GM12864 (cell line): ENCODE data around the gene OLFML1.
A peak's percentile ranks its signal among the peaks of the same experiment; 100 is the strongest.
"Not testable (repeated sequence)": the region's sequence is repeated elsewhere in the genome, so short reads cannot be mapped to it uniquely, and the experiment has no call there.

Source experiments
- DNase-seq: peaks from one replicate; pipeline ENCODE4 v3.0.0-alpha.2; 2011; ENCODE audit warnings: low read depth
- H3K4me3 ChIP-seq: 2 replicates; pipeline ENCODE4 v1.5.1; 2011; ENCODE audit warnings: mild to moderate bottlenecking, low read depth, low read length, control low read depth
- TF ChIP-seq, protein P1 (sequence below): IDR thresholded peaks from 2 replicates; pipeline ENCODE4 v1.5.1; 2011; ENCODE audit warnings: low read depth, mild to moderate bottlenecking, moderate library complexity, low read length, control low read depth, inconsistent platforms; ENCODE audit errors: missing control alignments

OLFML1 gene

DNA sequence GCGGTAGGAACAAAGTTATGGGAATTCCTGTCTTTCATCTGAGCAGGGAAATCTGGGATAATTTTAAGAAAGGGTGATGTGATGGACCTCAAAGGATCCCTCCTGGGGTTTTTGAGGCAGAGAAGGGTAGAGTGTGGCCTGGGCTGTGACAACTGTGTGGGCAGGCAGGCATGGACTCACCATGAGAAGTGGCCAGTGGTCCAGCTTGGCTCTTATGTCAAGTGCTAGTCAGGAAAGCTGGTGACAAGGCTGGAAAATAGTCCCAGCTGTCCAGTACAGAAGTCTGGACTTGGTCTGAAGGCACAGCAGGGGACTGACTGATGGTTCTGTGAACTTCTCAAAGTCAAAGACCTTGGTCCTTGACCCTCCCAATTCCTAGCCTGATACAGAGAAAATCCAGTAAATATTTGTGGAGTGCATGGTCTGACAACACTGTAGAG, 30.2 kb downstream of the OLFML1 start:
- peak overlapping the region; percentile 100 for H3K4me3 ChIP-seq
- no peak for DNase-seq
- TF ChIP-seq, protein P1, sequence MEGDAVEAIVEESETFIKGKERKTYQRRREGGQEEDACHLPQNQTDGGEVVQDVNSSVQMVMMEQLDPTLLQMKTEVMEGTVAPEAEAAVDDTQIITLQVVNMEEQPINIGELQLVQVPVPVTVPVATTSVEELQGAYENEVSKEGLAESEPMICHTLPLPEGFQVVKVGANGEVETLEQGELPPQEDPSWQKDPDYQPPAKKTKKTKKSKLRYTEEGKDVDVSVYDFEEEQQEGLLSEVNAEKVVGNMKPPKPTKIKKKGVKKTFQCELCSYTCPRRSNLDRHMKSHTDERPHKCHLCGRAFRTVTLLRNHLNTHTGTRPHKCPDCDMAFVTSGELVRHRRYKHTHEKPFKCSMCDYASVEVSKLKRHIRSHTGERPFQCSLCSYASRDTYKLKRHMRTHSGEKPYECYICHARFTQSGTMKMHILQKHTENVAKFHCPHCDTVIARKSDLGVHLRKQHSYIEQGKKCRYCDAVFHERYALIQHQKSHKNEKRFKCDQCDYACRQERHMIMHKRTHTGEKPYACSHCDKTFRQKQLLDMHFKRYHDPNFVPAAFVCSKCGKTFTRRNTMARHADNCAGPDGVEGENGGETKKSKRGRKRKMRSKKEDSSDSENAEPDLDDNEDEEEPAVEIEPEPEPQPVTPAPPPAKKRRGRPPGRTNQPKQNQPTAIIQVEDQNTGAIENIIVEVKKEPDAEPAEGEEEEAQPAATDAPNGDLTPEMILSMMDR = no peak

DNA sequence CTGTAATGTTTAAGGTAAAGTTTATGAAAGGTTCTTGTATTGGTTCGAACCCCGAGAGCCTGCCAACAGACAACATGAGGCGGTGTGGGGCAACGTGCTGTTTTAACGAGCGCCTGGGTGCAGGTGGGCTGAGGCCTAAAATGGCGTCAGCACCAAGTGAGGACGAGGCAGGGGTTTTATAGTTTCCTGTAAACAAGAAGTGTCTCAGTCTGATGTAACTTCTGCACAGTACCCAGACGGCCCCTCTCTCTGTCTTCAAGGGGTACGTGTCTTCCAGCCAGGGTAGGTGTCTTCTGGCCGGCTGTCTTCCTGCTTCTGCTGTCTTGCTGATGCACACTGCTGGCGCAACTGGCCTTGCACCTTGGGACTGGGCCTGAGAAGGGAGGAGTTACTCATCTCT, 31.2 kb downstream of the OLFML1 start:
- TF ChIP-seq, protein P1 = no peak
- DNase-seq = no peak
- no peak overlapping the region; the same call in 1 of the 2 replicates for H3K4me3 ChIP-seq

DNA sequence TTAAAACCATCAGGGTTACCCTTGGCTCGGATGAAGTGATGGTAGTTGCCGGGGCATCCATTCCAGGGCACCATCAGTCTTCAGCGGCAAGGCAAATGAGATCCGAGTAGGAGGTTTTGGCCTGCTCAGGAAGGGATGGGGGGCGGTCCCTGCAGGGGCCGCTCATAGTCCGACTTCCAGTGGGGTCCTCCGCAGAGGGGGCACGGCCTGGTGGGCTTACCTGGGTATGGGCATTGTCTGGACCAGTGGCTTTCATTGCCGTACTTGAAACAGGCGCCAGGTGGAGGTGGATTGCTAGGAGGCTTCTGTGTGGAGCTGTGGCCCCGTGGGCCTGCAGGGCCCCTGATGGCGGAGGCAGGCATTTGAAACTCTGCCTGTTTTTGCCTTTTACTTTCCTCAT, 32.4 kb downstream of the OLFML1 start:
- not testable (repeated sequence) for DNase-seq, H3K4me3 ChIP-seq

DNA sequence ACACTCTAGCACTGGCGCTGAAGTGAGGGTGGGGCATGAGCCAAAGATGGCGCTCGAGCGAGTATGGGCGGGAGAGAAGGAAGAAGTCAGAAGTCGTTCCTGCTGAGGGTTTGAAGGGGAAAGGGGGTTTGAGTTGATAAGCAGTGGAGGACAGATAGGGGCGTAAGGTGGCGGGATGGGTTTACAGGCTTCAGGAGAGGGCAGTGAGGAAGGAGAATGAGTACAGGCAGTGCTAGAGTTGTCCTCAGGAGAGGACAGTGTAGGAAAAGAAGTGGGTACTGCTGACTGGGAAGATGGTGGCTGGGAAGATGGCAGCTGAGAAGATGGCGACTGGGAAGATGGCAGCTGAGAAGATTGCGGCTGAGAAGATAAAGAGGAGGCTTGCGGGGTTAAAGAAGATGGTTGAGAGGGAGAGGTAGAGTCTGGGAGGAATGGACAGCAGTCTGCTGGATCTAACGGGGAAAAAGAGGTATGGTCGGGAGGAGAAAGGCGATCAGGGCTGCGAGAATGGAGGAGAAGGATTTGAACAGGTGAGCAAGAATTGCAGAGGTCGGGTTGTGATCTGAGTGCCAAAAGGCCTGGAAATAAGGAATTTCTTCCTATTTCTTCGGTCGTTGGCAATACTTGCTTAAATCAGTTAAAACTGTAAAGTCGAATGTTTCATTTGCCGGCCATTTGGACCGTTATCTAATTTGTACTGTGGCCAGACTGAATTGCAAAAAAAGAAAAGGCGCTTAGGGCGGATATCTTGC, 33.7 kb downstream of the OLFML1 start:
- H3K4me3 ChIP-seq = peak overlapping the region; percentile 68
- DNase-seq = no peak
- TF ChIP-seq, protein P1 = no peak

DNA sequence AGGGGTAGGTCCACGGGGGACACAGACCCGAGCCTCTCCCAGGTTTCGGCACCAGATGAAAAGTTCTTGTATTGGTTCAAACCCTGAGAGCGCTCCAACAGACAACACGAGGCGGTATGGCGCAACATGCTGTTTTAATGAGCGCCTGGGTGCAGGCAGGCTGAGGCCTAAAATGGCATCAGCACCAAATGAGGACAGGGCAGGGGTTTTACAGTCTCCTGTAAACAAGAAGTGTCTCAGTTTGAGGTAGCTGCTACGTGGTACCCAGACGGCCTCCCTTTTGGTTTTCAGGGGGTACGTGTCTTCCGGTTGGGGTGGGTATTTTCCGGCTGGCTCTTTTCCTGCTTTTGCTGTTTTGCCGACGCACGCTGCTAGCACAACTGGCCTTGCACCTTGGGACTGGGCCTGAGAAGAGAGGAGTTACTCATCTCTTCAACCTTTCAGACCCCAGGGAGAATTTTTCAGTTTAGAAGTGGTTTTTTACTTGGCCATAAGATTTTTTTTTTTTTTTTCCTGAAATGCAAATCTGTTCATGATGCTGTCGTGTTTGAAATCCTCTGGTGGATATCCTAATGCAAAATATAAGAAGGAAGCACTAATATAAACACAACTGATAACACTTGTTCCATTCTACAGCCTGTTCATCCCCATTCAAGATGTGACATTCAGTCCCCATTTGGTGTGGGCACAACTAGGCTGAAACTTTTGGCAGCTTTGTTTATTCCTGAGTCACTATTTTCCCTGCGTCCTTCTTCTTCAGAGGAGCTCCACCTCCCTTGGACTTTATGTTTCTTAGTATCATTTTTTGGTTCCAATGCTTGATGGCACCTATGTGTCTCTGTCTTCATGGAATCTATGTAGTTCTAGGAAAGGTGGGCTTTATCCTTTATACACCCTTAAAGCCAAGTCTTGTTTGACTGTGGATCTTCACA, 35.0 kb downstream of the OLFML1 start:
- H3K4me3 ChIP-seq = peak overlapping the region; percentile 68
- TF ChIP-seq, protein P1 = no peak
- DNase-seq = peak; percentile 72

DNA sequence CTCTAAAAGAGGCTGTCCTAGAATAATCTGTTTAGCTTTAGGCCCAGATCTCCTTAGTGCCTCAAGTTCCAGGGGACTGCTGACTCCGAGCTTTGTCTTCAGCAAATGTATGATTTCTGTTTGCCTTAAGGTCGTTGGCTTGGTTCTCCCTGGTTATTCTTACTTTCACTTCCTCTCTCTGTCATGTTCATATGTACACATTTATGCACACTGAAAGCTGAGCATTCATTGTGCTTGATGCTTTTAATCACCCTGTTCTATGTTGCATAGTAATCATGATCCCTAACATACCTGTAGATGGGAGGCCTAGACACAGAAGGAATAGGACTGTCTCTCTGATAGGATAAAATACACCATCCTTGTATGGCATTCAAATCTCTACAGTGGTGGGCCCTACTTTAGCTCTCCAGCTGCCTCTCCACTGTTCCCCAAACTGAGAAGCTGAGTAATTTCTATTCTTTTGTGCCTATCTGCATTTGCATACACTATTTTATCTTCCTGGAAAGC, 35.7 kb downstream of the OLFML1 start:
- peak; percentile 79 for DNase-seq
- peak overlapping the region; percentile 68 for H3K4me3 ChIP-seq
- TF ChIP-seq, protein P1 = no peak

DNA sequence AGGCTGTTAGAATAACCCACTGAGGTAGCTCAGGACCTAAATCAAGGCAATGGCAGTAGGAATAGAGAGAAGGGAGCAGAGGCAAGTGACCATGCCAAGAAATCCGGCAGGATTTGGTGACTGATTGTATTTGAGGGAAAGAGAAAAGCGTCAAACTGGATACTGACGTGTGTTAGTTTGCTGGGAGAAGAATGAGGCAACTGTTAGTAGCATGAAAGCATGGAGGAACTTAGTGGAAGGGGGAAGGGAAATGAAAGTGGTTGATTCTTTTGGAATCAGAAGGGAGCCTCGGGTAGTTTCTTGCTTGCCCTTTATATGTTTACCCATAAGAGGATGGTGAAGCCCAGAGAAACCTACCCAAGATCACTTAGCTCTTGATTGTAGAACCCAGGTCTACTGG, 36.8 kb downstream of the OLFML1 start:
- DNase-seq = no peak
- no peak overlapping the region for H3K4me3 ChIP-seq
- TF ChIP-seq, protein P1 = no peak
